ENCODE results near the gene TEX51. TPM values are rescaled to one million over a fixed set of nuclear protein-coding genes. Genes with fewer than 3 reads are reported as not detected.

The TEX51 gene
- total RNA-seq, 6 donors from 2014 or later, result not detected

- Histone ChIP-seq H3K27me3 (no peaks in the 10 kb centered on the region), H3K27ac (no peak overlapping the region), H3K4me1 (no peaks in the 10 kb centered on the region), H3K9me3 (no peaks in the 10 kb centered on the region), H3K4me3 (no peak overlapping the region), H3K36me3 (no peaks in the 10 kb centered on the region)
- 87 to 88% methylated on average over 9 of the region's 9 CpGs for WGBS, 2 donors
- ATAC-seq (ENCODE audit: low FRiP score in 2 of 2) (no peak), DNase-seq (peak in 1 of 2 donors; percentile 13)
- TF ChIP-seq EP300 (IDR thresholded peaks at IDR 0.05) (no peak), POLR2AphosphoS5 (IDR thresholded peaks at IDR 0.05) (no peak), CTCF (IDR thresholded peaks at IDR 0.05) (no peak), POLR2A (IDR thresholded peaks at IDR 0.05) (no peak)
These were observed 4.0 kb upstream of the TEX51 start for GRCh38 chr2:126894585-126895182.

- Histone ChIP-seq H3K4me1 (no peaks in the 10 kb centered on the region), H3K9me3 (no peaks in the 10 kb centered on the region), H3K36me3 (no peaks in the 10 kb centered on the region), H3K27ac (no peak overlapping the region), H3K4me3 (no peak overlapping the region), H3K27me3 (no peaks in the 10 kb centered on the region)
- peak in 1 of 2 donors; percentile 13 for DNase-seq
- no peak for TF ChIP-seq POLR2AphosphoS5 (IDR thresholded peaks at IDR 0.05)
- TF ChIP-seq POLR2A (IDR thresholded peaks at IDR 0.05), result no peak
- TF ChIP-seq EP300 (IDR thresholded peaks at IDR 0.05), result no peak
- no peak for TF ChIP-seq CTCF (IDR thresholded peaks at IDR 0.05)
- 60 to 78% methylated on average over 4 of the region's 4 CpGs for WGBS, 2 donors
- ATAC-seq (ENCODE audit: low FRiP score in 2 of 2), result no peak
These were observed 3.4 kb upstream of the TEX51 start for GRCh38 chr2:126895336-126895735.

GRCh38 chr2:126896471-126896870 is 2.2 kb upstream of the TEX51 start:
- H3K36me3 ChIP-seq, result no peaks in the 10 kb centered on the region
- 75 to 82% methylated on average over 4 of the region's 4 CpGs for WGBS, 2 donors
- DNase-seq, result peak in 1 of 2 donors; percentile 3
- H3K9me3 ChIP-seq, result no peaks in the 10 kb centered on the region
- TF ChIP-seq POLR2A (IDR thresholded peaks at IDR 0.05) (no peak), POLR2AphosphoS5 (IDR thresholded peaks at IDR 0.05) (no peak), CTCF (IDR thresholded peaks at IDR 0.05) (no peak), EP300 (IDR thresholded peaks at IDR 0.05) (no peak)
- ATAC-seq (ENCODE audit: low FRiP score in 2 of 2), result no peak
- H3K27ac ChIP-seq, result no peak overlapping the region
- no peak overlapping the region for H3K4me3 ChIP-seq
- no peaks in the 10 kb centered on the region for H3K27me3 ChIP-seq
- no peaks in the 10 kb centered on the region for H3K4me1 ChIP-seq

- TF ChIP-seq EP300 (IDR thresholded peaks at IDR 0.05) (no peak), POLR2A (IDR thresholded peaks at IDR 0.05) (no peak), POLR2AphosphoS5 (IDR thresholded peaks at IDR 0.05) (no peak), CTCF (IDR thresholded peaks at IDR 0.05) (no peak)
- peak in 1 of 2 donors; percentile 3 for DNase-seq
These were observed 1.0 kb downstream of the TEX51 start for GRCh38 chr2:126899616-126900185.

More at GRCh38 chr2:126899616-126900185, 1.0 kb downstream of the TEX51 start:
- Histone ChIP-seq H3K36me3 (no peaks in the 10 kb centered on the region), H3K4me1 (no peaks in the 10 kb centered on the region), H3K27me3 (no peaks in the 10 kb centered on the region), H3K4me3 (no peak overlapping the region), H3K27ac (no peak overlapping the region), H3K9me3 (no peaks in the 10 kb centered on the region)
- WGBS, 2 donors, result 88 to 91% methylated on average over 4 of the region's 4 CpGs
- ATAC-seq (ENCODE audit: low FRiP score in 2 of 2), result no peak

Data from upper lobe of left lung (tissue), 6 donors.